AG09319 (cell line): ENCODE measurements around the gene CCL11.

Experiments
- DNase-seq: peaks from one replicate; pipeline ENCODE4 v3.0.0-alpha.2; 2010; ENCODE audit warnings: low read depth; ENCODE audit errors: extremely low read depth
- TF ChIP-seq, protein P1 (sequence below): IDR thresholded peaks from 2 replicates; pipeline ENCODE4 v1.5.1; 2011; ENCODE audit warnings: low read depth, mild to moderate bottlenecking, inconsistent platforms, low read length, moderate library complexity

Gene CCL11

DNA sequence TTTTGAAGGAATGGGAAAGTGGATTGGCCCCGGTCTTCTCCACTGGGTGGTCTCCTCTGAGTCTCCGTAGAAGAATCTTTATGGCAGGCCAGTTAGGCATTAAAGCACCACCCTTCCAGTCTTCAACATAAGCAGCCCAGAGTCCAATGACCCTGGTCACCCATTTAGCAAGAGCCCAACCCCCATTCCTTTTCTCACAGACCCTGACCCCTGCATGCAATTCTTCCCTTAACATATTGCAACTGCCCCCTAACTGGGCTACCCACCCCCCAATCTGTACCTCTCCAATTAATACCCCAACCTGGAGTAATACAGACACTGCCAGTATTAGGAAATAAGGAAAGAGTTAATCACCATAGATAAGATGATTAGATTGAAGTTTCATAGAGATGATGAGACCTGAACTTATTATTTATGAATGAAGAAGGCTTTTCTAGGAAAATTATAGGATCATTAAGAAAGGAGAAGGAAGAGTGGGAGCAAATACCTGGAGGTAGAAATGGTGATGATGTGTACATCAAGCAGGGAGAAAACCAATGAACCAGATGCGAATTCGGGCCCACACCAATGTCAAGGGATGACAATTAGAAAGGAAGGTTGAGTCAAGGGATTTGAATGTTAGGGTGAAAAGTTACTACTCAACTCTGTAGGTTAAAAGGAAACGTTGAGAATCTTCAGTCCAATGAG lies 28.1 kb upstream of the CCL11 start:
- no peak for DNase-seq
- TF ChIP-seq, protein P1, sequence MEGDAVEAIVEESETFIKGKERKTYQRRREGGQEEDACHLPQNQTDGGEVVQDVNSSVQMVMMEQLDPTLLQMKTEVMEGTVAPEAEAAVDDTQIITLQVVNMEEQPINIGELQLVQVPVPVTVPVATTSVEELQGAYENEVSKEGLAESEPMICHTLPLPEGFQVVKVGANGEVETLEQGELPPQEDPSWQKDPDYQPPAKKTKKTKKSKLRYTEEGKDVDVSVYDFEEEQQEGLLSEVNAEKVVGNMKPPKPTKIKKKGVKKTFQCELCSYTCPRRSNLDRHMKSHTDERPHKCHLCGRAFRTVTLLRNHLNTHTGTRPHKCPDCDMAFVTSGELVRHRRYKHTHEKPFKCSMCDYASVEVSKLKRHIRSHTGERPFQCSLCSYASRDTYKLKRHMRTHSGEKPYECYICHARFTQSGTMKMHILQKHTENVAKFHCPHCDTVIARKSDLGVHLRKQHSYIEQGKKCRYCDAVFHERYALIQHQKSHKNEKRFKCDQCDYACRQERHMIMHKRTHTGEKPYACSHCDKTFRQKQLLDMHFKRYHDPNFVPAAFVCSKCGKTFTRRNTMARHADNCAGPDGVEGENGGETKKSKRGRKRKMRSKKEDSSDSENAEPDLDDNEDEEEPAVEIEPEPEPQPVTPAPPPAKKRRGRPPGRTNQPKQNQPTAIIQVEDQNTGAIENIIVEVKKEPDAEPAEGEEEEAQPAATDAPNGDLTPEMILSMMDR: no peak

DNA sequence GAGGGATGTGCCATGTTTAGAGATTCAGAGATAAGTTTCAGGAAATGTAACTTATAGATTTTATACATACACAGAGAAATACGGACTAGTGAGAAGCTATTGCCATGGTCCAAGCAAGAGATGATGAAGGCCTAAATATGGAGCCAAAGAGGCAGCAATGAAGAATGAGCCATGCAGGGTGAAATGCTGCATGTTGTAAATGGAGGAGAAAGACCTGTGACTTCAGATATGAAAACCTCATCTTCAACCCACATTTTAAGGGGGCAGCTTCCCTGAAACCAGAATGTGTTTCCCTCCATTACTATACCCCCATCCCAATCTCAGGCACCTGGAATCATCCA lies 27.6 kb upstream of the CCL11 start:
- TF ChIP-seq, protein P1: no peak
- no peak for DNase-seq

DNA sequence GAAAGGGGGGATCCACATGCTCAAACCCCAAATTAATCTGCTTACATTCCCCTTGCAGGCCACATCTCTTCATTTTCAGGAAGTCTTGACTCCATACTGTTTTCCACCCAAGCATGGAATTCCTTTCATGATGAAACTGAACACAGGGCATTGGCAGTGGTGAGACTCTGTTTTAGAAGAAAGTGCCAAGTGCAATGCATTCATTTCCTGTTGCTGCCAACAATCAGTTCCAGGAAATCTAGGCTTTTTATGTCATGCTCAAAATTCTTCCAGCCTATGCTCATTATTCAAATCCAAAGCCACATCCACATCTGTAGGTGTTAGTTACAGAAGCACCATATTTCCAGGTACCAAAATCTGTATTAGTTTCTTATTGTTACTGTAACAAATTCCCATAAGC lies 26.4 kb upstream of the CCL11 start:
- DNase-seq: no peak
- TF ChIP-seq, protein P1: no peak

DNA sequence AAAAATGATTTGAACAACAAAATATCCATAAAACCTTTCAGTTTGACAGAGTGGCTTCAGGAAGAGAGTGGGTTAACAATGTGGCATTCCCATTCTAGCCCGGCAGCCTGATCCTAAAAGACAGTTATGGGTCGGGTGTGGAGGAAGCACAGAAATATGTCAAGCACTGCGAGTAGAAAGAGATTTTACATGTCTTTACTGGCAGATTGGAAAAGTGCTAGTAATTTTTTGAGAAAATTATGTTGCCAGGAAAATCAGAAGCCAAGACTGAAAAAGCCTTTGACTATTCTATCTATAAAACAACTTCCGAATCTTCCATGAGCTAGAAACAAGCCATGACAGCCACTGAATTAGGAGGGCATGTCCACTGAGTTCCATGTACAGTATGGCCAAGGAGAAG lies 24.7 kb upstream of the CCL11 start:
- DNase-seq: no peak
- TF ChIP-seq, protein P1: no peak

DNA sequence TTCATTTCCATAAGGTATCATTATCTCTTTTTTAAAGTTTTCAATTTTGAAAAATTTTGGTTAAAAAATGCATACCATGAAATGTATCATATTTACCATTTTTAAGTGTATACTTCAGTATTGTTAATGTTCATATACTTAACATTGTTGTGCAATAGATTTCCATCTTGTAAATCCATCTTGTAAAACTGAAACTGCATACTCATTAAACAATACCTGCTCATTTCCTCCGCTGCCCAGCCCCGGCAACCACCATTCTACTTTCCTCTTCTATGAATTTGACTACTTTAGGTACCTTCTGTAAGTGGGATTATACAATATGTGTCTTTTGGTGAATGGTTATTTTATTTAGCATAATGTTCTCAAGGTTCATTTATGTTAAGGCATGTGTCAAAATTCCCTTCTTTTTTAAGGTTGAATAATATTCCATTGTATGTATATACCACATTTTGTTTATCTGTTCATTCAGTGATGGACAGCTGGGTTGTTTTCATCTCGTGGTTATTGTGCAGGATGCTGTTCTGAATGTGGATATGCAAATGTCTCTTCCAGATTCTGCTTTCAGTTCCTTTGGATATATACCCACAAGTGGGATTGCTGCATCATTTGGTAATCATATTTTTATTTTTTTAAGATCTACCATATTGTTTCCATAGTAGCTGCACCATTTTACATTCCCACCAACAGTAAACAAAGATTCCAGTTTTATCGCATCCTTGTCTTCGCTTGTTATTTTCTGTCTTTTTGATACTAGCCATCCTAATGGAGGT lies 23.8 kb upstream of the CCL11 start:
- DNase-seq: no peak
- TF ChIP-seq, protein P1: no peak

DNA sequence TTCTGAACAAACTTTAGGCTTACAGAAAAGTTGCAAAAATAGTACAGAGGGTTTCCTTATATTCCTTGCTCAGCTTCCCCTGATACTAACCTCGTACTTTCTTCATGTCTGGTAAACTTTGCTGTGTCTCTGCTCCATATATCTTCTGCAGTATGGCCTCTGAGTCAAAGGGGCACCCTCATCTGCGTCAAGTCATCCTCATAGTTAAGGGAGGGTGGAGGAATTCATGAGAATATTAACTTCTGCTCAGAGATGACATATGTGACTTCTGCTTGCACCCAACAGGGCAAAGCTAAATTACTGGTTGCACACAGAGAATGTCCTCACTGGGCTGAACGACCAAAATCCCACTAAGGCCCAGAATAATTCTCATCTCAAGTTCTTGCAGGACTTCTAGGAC lies 19.8 kb upstream of the CCL11 start:
- TF ChIP-seq, protein P1: no peak
- no peak for DNase-seq

DNA sequence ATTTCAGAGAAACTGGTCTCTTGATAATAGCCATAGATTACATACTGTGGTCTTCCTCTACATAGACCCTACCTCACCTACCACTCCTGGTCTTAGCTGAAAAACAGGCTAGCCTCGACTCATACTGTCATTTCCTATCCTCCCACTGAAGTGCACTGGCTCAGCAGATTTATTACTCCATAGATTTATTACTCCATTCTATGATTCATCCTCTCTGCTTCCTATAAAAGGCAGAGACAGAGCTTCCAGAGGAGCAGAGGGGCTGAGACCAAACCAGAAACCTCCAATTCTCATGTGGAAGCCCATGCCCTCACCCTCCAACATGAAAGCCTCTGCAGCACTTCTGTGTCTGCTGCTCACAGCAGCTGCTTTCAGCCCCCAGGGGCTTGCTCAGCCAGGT lies 15.6 kb upstream of the CCL11 start, which contains the start of gene CCL7:
Gene CCL7 (plus strand): TSS at position 253 of the 400 bp plus-strand sequence. CDS start 70 bp downstream, at position 323.
- TF ChIP-seq, protein P1: no peak
- no peak for DNase-seq
